Trophoblast cell (in vitro differentiated cells and primary cell): ENCODE measurements around the gene POU3F3.

Experiments
- DNase-seq, 2 donors: peaks; one replicate each; pipeline ENCODE4 v3.0.0-alpha.2; 2016
- H2AFZ ChIP-seq: 2 replicates; pipeline ENCODE4 v1.6.1; 2013; ENCODE audit warnings: low read length, moderate library complexity, mild to moderate bottlenecking; ENCODE audit not compliant: insufficient read depth, poor library complexity
- H2AK5ac ChIP-seq: 2 replicates; pipeline ENCODE4 v1.6.1; 2013; ENCODE audit warnings: mild to moderate bottlenecking, low read length
- H2BK120ac ChIP-seq: 2 replicates; pipeline ENCODE4 v1.6.1; 2013; ENCODE audit warnings: low read length, mild to moderate bottlenecking, moderate library complexity; ENCODE audit not compliant: insufficient read depth, poor library complexity
- H2BK12ac ChIP-seq: 2 replicates; pipeline ENCODE4 v1.6.1; 2013; ENCODE audit warnings: mild to moderate bottlenecking, low read length, moderate library complexity
- H2BK5ac ChIP-seq: 2 replicates; pipeline ENCODE4 v1.6.1; 2013; ENCODE audit warnings: low read length, low read depth, moderate library complexity, mild to moderate bottlenecking; ENCODE audit not compliant: poor library complexity
- H3K14ac ChIP-seq: 2 replicates; pipeline ENCODE4 v1.6.1; 2013; ENCODE audit warnings: mild to moderate bottlenecking, low read length
- H3K18ac ChIP-seq: 2 replicates; pipeline ENCODE4 v1.6.1; 2013; ENCODE audit warnings: mild to moderate bottlenecking, low read length
- H3K23ac ChIP-seq: 2 replicates; pipeline ENCODE4 v1.6.1; 2013; ENCODE audit warnings: low read length
- H3K27ac ChIP-seq: 2 replicates; pipeline ENCODE4 v1.5.1; 2013; ENCODE audit warnings: low read depth, mild to moderate bottlenecking, inconsistent platforms, low read length, moderate library complexity
- H3K27me3 ChIP-seq: 2 replicates; pipeline ENCODE4 v1.6.1; 2013; ENCODE audit warnings: inconsistent platforms, mild to moderate bottlenecking, low read length, moderate library complexity; ENCODE audit not compliant: insufficient read depth
- H3K36me3 ChIP-seq, 2 experiments: 1 replicate in 1 of 2; 2 replicates in 1 of 2; pipeline ENCODE4 v1.6.1; 2013; ENCODE audit warnings: low read length in 2 of 2, mild to moderate bottlenecking in 2 of 2, moderate library complexity in 1 of 2; ENCODE audit not compliant: insufficient read depth in 2 of 2, control insufficient read depth in 1 of 2
- H3K4ac ChIP-seq: 2 replicates; pipeline ENCODE4 v1.6.1; 2013; ENCODE audit warnings: low read depth, mild to moderate bottlenecking, low read length, moderate library complexity
- H3K4me1 ChIP-seq, 2 experiments: 1 replicate in 1 of 2; 2 replicates in 1 of 2; pipeline ENCODE4 v1.6.1; 2013; ENCODE audit warnings: low read length in 2 of 2, mild to moderate bottlenecking in 2 of 2, moderate library complexity in 1 of 2; ENCODE audit not compliant: insufficient read depth in 2 of 2, control insufficient read depth in 1 of 2
- H3K4me2 ChIP-seq: 2 replicates; pipeline ENCODE4 v1.6.1; 2013; ENCODE audit warnings: inconsistent platforms, mild to moderate bottlenecking, low read length, moderate library complexity
- H3K4me3 ChIP-seq: 2 replicates; pipeline ENCODE4 v1.5.1; 2013; ENCODE audit warnings: mild to moderate bottlenecking, low read depth, low read length, inconsistent platforms
- H3K79me1 ChIP-seq: one replicate; pipeline ENCODE4 v1.6.1; 2013; ENCODE audit warnings: low read length
- H3K79me2 ChIP-seq: 2 replicates; pipeline ENCODE4 v1.6.1; 2013; ENCODE audit warnings: low read length, mild to moderate bottlenecking; ENCODE audit not compliant: control insufficient read depth, insufficient read depth, poor library complexity
- H3K9ac ChIP-seq: 2 replicates; pipeline ENCODE4 v1.6.1; 2013; ENCODE audit warnings: mild to moderate bottlenecking, low read length
- H3K9me3 ChIP-seq: 2 replicates; pipeline ENCODE4 v1.6.1; 2013; ENCODE audit warnings: low read depth, mild to moderate bottlenecking, control low read depth, inconsistent platforms, low read length; ENCODE audit not compliant: insufficient read depth
- H4K12ac ChIP-seq: 2 replicates; pipeline ENCODE4 v1.6.1; 2013; ENCODE audit warnings: low read depth, mild to moderate bottlenecking, low read length, moderate library complexity
- H4K8ac ChIP-seq: 2 replicates; pipeline ENCODE4 v1.6.1; 2013; ENCODE audit warnings: low read depth, mild to moderate bottlenecking, low read length, moderate library complexity
- H4K91ac ChIP-seq: one replicate; pipeline ENCODE4 v1.6.1; 2013; ENCODE audit warnings: low read depth, mild to moderate bottlenecking, low read length, moderate library complexity
- WGBS: extraction: QIAGEN DNeasy Blood & Tissue Kit; methylation state at CpG from one replicate; pipeline ENCODE4 v1.1.7; 2013; ENCODE audit warnings: missing lambda C conversion rate; ENCODE audit not compliant: insufficient read length, insufficient coverage; ENCODE audit errors: extremely low coverage; 5-methylcytosine and 5-hydroxymethylcytosine counted together

The POU3F3 gene

DNA sequence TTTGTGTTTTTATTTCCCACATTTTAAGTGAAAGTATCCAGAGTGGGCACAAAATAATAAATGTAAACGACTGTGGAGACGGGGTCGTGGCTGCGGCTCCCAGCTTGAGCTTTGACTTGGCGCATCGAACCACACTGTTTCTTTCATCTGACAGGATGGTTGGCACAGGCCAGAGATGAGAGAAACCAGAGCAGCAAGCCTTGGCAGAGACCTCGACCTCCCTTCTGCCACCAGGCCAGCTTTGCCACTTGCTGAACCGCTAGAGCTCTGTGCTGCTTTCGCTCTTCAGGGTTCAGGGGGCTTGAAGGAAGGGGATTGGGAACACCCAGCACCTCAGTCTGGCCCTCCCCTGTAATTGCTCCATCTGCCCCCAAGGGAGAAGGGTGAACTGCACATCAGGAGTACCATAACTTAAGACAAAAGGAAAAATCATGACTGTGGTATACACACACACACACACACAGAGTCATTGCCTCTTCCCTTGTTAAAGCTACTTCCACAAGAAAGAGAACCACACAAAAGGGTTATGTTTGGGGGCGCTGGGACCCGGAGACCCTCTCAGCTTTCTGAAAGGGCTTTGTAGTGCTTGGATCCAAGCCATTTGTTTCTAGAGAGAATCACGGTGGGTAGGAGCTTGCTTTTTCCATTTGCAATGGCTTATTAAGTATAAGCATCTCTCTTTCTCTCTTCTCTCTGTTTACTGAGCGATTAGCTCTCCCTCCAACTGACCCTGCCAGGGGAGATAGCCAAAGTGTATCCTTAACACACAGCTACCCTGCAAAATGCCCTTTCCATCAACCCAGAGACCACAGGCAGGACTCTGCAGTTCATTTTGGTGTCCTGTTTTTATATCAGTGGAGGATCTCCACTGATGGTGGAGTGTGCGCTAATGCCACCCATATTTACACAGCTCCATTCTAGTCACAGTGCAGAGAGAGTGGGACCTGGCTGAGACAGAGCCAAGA lies 23.0 kb downstream of the POU3F3 start:
- no peaks in the 10 kb centered on the region for H3K79me1 ChIP-seq
- H3K4me2 ChIP-seq: no peak overlapping the region
- H4K8ac ChIP-seq: no peak overlapping the region
- H3K23ac ChIP-seq: no peak overlapping the region
- H4K12ac ChIP-seq: no peak overlapping the region
- H3K9me3 ChIP-seq: peaks cover 3% of the 10 kb centered on the region
- no peaks in the 10 kb centered on the region for H3K36me3 ChIP-seq
- peaks cover 4 to 9% of the 10 kb centered on the region in 2 experiments for H3K4me1 ChIP-seq
- no peak overlapping the region for H2AFZ ChIP-seq
- no peak overlapping the region for H3K9ac ChIP-seq
- no peak overlapping the region for H3K4ac ChIP-seq
- no CpG with 5 or more reads among the region's 14 CpGs for whole genome bisulfite sequencing
- no peak overlapping the region for H2BK5ac ChIP-seq
- H3K18ac ChIP-seq: no peak overlapping the region
- no peak overlapping the region for H3K14ac ChIP-seq
- H3K27ac ChIP-seq: no peak overlapping the region
- H3K79me2 ChIP-seq: no peaks in the 10 kb centered on the region
- no peak overlapping the region for H2BK120ac ChIP-seq
- H4K91ac ChIP-seq: no peak overlapping the region
- H3K27me3 ChIP-seq: peaks cover 19% of the 10 kb centered on the region
- no peak overlapping the region for H2AK5ac ChIP-seq
- DNase-seq: no peak
- no peak overlapping the region for H2BK12ac ChIP-seq
- H3K4me3 ChIP-seq: no peak overlapping the region

DNA sequence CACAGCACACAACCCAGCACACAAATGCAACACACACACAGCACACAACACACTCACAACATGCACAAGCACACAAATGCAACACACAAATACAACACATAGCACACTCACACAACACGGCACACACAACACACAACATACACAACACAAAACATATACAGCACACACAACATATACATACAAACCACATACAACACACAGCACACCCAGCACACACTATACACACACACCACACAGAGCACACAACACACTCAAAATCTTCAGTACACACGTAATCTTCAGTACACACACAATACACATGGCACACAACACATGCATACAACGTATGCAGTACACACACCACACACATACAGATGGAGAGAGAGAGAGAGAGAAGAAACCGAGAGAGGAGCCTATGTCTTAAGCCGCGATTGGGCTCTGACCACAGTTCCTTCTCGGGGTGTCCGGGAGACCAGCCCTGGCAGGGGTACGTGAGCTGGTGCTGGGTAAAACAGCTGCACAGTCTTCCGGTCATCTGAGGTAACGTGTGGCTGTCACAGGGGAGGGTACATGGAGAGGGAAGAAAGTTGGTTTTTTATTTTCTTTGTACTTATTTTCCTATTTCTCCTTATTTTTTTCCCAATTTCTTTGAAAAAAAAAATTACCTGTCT lies 25.1 kb downstream of the POU3F3 start:
- no peaks in the 10 kb centered on the region for H3K4me1 ChIP-seq
- H2BK12ac ChIP-seq: no peak overlapping the region
- no peak overlapping the region for H4K8ac ChIP-seq
- no peak overlapping the region for H3K14ac ChIP-seq
- no peaks in the 10 kb centered on the region for H3K36me3 ChIP-seq
- H4K12ac ChIP-seq: no peak overlapping the region
- no peak overlapping the region for H3K23ac ChIP-seq
- no peak overlapping the region for H3K27ac ChIP-seq
- H2AFZ ChIP-seq: no peak overlapping the region
- no peak overlapping the region for H2BK120ac ChIP-seq
- H3K4me2 ChIP-seq: no peak overlapping the region
- no CpG with 5 or more reads among the region's 11 CpGs for WGBS
- peaks cover 4% of the 10 kb centered on the region for H3K27me3 ChIP-seq
- H4K91ac ChIP-seq: no peak overlapping the region
- no peak overlapping the region for H2AK5ac ChIP-seq
- no peak overlapping the region for H3K9ac ChIP-seq
- no peak overlapping the region for H3K4me3 ChIP-seq
- no peak for DNase-seq
- no peak overlapping the region for H3K4ac ChIP-seq
- no peak overlapping the region for H2BK5ac ChIP-seq
- H3K9me3 ChIP-seq: peaks cover 1% of the 10 kb centered on the region
- H3K18ac ChIP-seq: no peak overlapping the region
- H3K79me1 ChIP-seq: no peaks in the 10 kb centered on the region
- H3K79me2 ChIP-seq: no peaks in the 10 kb centered on the region

DNA sequence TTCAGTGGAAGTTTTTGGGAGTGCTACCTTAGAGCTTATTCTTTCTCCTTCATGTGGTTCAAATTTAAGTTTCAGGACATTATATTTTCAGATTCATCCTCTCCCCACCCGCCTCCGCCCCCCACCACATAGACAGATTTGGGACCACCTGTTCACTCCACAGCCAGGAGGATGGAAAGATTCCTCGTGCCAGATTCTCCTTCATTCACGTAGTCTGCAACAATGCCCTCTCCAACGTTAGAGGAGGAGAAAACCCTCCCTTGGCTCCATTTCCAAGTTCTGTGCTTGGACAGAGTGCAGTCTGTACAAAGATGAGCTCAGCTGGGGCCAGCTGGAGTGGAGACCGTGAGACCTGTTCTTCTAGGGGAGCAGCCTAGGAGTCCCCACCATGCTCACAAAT lies 26.2 kb downstream of the POU3F3 start:
- Histone ChIP-seq H4K12ac (no peak overlapping the region), H2AK5ac (no peak overlapping the region), H3K4me1 (no peaks in the 10 kb centered on the region), H3K4me2 (no peak overlapping the region), H4K91ac (no peak overlapping the region), H3K14ac (no peak overlapping the region), H3K4me3 (no peak overlapping the region), H2AFZ (no peak overlapping the region), H3K18ac (no peak overlapping the region), H3K9me3 (peaks cover 1% of the 10 kb centered on the region), H3K23ac (no peak overlapping the region), H3K79me1 (no peaks in the 10 kb centered on the region), H3K36me3 (no peaks in the 10 kb centered on the region), H4K8ac (no peak overlapping the region), H2BK120ac (no peak overlapping the region), H2BK5ac (no peak overlapping the region), H3K4ac (no peak overlapping the region), H3K27ac (no peak overlapping the region), H3K27me3 (peaks cover 3% of the 10 kb centered on the region), H3K9ac (no peak overlapping the region), H2BK12ac (no peak overlapping the region), H3K79me2 (no peaks in the 10 kb centered on the region)
- WGBS: no CpG with 5 or more reads among the region's 6 CpGs
- no peak for DNase-seq

DNA sequence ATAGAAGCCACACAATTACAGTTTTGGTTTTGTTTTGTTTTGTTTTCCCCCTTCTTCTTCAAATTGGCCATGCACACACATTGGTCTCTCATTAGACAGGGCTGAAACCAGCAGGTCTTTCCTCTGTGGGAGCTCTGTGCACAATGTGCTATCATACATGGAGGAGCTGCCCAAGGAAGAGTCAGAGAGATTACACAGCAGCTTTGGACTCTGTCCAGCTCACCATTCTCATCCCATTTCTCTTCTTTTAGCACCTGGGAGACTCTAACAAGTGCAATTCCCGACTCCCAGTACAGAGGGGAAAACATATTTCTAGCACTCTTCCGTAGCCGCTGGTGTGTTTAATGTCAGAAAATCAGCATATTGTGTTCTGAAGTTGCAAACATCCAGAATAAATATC lies 29.4 kb downstream of the POU3F3 start:
- Histone ChIP-seq H4K8ac (no peak overlapping the region), H4K91ac (no peak overlapping the region), H3K9ac (no peak overlapping the region), H3K79me1 (no peaks in the 10 kb centered on the region), H2BK12ac (no peak overlapping the region), H2BK5ac (no peak overlapping the region), H3K27ac (no peak overlapping the region), H2AFZ (no peak overlapping the region), H3K23ac (no peak overlapping the region), H3K4ac (no peak overlapping the region), H2AK5ac (no peak overlapping the region), H3K79me2 (no peaks in the 10 kb centered on the region), H3K4me1 (no peaks in the 10 kb centered on the region), H2BK120ac (no peak overlapping the region), H3K4me2 (no peak overlapping the region), H3K9me3 (no peaks in the 10 kb centered on the region), H3K18ac (no peak overlapping the region), H4K12ac (no peak overlapping the region), H3K27me3 (no peaks in the 10 kb centered on the region), H3K4me3 (no peak overlapping the region), H3K14ac (no peak overlapping the region), H3K36me3 (no peaks in the 10 kb centered on the region)
- no peak for DNase-seq
- no CpG with 5 or more reads among the region's 3 CpGs for WGBS
